A549 treated with RU486 at 1 μM for 4 hours (cell line): ENCODE measurements around the gene RALB. TPM values are rescaled to one million over a fixed set of nuclear protein-coding genes. Genes with fewer than 3 reads are reported as not detected.

Experiments
- total RNA-seq: library from RNA; stranded (reverse); fragments of 200-300 nt; extraction: Qiagen RNA extraction; gene quantifications from 5 replicates; pipeline ENCODE4 v1.2.3, GENCODE V29; 2022; ENCODE audit warnings: low read depth

RALB gene, protein sequence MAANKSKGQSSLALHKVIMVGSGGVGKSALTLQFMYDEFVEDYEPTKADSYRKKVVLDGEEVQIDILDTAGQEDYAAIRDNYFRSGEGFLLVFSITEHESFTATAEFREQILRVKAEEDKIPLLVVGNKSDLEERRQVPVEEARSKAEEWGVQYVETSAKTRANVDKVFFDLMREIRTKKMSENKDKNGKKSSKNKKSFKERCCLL
- 56.8 to 83.8 TPM (median 71.4 TPM) in 5 replicates for total RNA-seq

DNA sequence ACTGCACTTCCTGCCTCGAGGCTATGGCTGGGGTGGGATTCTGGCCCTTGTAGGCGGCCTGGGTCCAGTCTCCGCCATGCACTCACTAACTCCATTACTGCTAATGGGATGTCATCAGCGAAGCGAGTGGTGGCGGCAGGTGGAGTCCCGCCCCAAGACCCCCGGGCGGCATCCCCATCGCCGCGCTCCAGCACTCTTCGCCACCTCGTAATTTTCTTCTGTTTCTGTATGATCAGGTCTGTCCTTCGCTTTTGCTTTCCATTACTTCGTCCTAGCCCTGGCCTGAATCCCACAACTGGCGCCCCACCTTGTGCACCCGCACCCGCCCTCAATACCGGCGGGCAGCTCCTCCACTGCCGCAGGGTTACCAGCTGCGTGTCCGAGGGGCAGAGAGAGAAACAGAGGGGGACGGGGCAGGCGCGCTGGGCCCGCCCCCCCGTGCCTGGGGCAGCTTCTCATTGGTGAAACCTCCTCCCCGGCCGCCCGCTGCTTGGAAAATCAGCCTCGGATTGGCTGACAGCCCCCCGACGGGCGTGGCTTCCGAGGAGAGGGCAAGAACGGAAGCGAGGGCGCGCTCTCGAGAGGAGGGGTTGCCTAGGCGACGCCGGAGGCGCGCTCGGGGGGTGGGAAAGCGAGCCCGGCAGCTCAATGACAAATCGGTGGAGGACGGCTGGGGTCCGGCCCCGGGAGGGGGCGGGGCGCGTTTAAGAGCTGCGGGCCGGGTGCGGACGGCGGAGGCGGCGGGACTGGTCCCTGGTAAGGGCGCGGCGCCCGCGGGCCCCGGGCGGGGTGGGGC, at the start of gene RALB:
Gene RALB (plus strand): TSS at position 628 of the 796 bp plus-strand sequence. CDS start 25,813 bp downstream, outside the sequence.

DNA sequence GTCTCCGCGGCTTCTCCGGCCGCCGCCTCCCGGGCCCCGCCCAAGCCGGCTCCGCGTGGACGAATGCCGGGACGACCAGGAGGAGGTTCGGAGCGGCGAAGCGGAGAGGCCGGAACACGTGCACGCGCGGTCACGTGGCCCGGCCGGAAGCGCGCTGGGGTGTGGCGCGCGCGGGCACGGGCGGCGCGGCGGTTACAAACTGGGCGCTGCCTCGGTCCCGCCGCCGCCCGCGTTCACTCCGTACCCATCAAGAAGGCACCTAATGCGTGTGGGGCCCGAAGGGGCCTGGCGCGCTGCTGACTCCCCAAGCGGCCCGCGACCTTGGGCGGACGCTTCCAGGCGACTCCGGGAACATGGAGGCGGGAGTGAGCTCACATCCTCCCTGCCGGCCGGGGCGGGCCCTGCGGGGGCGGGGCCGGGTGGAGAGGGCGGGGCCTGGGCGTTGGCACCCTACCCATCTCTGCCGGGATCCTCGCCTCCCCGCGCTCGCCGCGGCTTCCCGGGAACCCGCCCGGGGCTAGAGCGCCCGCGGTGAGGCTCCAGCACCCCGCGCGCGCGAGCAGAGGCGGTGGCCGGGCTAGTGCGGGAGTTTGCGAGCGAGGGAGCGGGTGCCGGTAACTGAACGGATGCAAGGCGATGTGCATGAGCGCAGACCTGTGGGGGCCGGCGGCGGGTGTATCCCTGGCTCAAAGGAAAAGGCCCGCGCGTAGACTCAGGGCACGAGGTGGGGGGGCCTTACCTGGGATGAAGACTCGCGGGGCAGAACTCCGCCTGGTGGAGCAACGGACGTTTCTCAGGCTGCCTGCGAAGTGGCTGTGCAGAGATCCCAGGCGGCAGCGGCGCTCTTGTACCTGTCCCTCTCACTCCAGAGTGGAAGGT, 29.4 kb upstream of the RALB start, which contains the start of gene TMEM185B:
Gene TMEM185B (minus strand): TSS at position 367 of the 879 bp plus-strand sequence. CDS start 424 bp downstream, outside the sequence.

Other genes with a start within 250 kb of the RALB start
- 2.7 to 4.8 TPM (median 4.3 TPM) in 5 replicates for gene EPB41L5, start 239.8 kb upstream of the RALB start, total RNA-seq
- 41.1 to 53.2 TPM (median 50.1 TPM) in 5 replicates for gene TMEM185B, start 29.5 kb upstream of the RALB start, total RNA-seq
- gene INHBB, start 93.3 kb downstream of the RALB start, total RNA-seq = 12.2 to 18.9 TPM (median 15.7 TPM) in 5 replicates